Pulmonary artery endothelial cell (primary cell): ENCODE results near the gene FCRLA. TPM values are rescaled to one million over a fixed set of nuclear protein-coding genes. Genes with fewer than 3 reads are reported as not detected.
"Not testable (repeated sequence)": the region's sequence is repeated elsewhere in the genome, so short reads cannot be mapped to it uniquely, and the experiment has no call there.

Experiments used
- DNase-seq: peaks from one replicate; pipeline ENCODE4 v3.0.0-alpha.2; 2011; ENCODE audit warnings: low read depth, low spot score
- total RNA-seq: library from RNA; depleted of rRNA; stranded (reverse); fragments of >200 nt; gene quantifications from 2 replicates; pipeline ENCODE4 v1.2.3, GENCODE V29; 2014

Gene FCRLA
- total RNA-seq, 1 donor from 2014 or later = not detected

GRCh38 chr1:161705537-161705936 is 1.5 kb upstream of the FCRLA start:
- DNase-seq = no peak

DNA sequence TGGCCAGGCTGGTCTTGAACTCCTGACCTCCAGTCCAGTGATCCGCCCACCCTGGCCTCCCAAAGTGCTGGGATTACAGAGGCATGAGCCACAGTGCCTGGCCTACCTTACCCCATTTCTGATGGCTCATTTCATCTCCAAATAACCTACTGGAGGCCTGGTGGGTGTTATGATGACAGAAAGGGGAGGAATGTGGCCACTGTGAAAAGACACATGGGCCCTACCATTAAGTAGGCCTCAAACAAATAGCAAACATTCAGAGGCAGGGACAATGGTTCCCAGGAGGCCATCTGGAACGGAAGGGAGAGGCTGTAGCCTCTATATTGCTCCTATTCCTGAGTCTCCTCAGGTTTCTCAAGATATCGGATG is 932 bp upstream of the FCRLA start:
- no peak for DNase-seq

DNA sequence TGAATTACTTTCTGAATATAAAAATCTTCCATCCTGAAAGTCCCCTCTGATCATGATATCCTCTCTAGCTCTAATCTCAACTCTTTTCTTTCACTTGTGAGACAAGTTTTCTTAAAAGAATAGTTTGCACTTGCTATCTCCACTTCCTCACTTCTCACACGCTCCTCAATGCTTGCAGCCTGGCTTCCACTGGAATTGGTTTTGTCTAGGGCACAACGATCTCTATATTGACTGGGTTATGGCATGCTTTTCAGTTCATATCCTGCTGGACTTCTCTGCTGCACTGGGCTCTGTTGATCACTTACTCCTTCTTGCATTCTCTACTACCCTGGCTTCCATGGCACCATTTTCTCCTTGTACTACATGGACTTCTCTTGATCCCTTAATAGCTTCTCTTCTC is 474 bp downstream of the FCRLA start:
- DNase-seq = no peak

DNA sequence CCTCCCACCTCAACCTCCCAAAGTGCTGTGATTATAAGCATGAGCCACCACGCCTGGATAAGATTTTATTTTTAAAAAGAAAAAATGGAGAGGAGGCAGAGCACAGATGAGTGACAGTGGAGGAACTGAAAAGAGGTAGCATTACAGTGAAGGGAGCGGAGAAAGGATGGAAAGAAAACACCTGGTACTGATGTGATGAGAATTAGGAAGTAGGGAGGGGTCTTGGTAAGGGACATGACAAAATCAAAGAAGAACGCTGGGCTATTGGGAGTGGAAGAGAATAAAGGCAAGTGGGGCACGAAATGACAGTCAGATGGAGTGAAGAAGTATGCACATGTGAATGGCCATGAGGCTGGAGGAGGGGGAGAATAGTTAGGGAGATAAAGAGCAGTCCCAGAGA is 2.3 kb downstream of the FCRLA start:
- no peak for DNase-seq

DNA sequence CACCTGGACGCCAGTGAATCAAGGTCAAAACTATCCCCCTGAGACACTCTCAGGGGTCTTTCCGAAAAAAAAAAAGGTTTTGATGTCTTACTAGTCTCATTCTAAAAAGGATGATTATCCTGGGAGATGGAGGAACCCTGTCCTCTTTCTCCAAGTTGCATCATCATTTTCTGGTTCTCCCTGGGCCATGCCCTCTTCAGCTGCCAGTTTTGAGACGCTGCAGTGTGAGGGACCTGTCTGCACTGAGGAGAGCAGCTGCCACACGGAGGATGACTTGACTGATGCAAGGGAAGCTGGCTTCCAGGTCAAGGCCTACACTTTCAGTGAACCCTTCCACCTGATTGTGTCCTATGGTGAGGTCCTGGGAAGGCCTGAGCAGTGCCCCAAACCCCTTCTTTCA is 3.5 kb downstream of the FCRLA start:
- DNase-seq = no peak

DNA sequence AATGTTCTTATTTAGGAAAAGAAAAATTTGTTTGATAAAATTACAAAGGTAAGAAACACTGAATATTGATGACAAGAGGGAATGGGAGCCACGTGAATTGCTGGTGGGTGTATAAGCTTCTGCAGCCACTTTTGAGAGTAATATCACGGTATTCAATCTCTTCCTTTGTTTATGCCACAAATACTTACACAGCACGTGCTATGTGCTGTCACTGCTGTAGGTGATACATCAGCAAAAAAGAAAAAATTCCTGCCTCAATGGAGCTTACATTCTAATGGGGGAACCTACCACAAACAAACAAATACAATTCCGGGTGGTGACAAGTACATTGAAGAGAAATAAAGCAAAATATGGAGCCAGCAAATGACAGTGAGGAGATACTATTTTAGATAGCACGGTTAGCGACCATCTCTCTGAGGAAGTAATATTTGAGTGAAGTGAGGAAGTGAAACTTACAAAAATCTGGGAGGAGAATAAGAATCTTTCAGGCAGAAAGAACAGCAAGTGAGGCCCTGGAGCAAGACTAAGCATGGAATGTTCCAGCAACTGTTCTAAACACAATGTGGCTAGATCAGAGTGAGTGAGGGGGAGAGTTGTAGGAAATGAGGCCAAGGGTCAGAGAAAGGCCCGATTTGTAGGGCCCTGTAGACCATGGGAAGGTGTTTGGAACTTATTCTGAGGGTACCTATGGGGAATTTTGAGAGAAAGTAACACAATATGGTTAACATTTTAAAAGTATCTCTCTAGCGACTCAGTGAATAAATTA is 11.7 kb downstream of the FCRLA start:
- DNase-seq = no peak

- no peak for DNase-seq
These were observed 12.2 kb downstream of the FCRLA start for GRCh38 chr1:161719325-161719611.

GRCh38 chr1:161720422-161720821 is 13.4 kb downstream of the FCRLA start:
- no peak for DNase-seq

DNA sequence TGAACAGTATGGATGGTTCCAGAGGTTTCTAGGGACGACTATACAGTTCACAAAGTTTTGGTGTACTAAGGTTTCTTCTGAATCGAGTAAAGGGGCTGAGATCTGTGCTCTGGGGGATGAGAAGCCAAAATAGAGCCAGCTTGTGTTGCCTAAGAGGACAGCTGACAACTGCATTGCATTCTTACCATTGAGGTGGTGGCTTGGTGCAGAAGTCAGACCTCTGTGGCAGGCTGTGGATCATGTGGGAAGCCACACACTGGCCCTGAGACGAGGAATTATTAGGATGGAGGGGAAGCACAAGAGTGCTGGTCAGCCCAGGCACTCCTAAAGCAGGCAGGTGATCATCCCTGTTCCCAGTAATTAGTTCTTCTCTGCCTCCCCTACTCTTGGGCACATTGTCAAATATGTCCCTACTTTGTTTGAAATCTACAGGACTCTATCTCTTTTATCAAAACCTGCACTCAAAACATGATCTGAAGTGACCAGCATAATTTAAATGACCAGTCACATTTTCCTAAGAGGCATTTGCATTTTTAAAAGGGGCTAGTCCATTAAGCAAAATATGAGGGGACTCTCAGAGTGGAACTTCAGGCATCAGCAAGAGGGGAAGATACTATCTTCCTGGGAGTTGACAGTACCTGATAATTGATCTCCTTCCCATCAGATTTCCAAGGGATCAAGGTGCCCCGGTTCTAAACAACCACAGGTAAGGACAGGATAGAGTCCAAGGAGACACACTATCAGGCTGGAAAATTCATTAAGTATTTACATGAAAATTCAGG is 14.1 kb downstream of the FCRLA start, which contains the start of gene FCRLB:
Gene FCRLB (plus strand): TSS at position 589 of the 782 bp plus-strand sequence. CDS start 1,129 bp downstream, outside the sequence.
- DNase-seq = no peak

- DNase-seq = no peak
These were observed 14.8 kb downstream of the FCRLA start for GRCh38 chr1:161721738-161722343.

GRCh38 chr1:161722406-161722805 is 15.4 kb downstream of the FCRLA start:
- no peak for DNase-seq

DNA sequence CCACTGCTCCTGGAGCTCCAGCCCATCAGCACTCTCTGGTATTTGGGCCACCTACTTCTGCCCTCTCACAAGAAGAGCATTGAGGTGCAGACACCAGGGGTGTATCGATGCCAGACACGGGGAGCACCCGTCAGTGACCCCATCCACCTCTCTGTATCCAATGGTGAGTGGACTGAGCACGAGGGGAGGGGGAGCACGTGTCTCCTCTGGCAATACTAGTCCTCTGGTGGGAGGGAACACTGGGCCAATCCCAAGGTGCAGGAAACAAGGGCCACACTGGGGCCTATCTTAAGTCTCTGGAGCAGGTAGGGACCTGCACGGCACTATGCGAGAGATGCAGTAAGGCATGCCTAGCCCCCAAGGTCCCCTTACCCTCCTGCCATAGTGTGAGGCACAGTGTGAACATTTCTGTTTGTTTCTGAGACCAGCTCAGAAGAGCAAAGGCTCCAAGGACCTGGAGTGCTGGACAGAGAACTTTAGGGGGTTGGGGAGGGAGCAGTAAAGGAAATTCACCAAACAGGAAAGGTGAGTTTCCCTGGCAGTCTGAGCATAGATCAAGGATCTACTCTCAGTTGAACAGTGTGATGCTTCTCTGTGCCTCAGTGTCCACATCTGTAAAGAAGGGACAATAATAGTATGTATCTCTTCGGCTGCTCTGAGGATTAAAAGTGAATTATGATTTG is 16.6 kb downstream of the FCRLA start:
- DNase-seq = no peak

DNA sequence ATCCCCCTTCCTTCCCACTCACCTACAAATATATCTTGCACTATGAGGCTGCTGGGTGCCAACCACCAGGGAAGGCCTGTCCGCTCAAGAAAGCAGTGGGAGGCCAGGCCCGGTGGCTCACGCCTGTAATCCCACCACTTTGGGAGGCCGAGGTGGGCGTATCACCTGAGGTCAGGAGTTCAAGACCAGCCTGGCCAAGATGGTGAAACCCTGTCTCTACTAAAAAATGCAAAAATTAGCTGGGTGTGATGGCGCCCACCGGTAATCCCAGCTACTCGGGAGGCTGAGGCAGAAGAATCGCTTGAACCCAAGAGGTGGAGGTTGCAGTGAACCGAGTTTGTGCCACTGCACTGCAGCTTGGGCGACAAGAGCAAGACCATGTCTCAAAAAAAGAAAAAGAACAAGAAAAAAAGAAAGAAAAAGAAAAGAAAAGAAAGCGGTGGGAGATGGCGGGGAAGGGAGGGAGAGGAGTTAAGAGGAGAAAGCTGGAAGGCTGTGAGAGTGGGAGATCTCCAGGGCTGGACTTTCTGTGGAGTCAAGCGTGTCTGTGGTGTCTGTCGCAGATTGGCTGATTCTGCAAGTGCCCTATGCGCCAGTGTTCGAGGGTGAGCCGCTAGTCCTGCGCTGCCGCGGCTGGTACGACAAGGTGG is 18.4 kb downstream of the FCRLA start:
- not testable (repeated sequence) for DNase-seq

- no peak for DNase-seq
These were observed 19.0 kb downstream of the FCRLA start for GRCh38 chr1:161725908-161726472.

DNA sequence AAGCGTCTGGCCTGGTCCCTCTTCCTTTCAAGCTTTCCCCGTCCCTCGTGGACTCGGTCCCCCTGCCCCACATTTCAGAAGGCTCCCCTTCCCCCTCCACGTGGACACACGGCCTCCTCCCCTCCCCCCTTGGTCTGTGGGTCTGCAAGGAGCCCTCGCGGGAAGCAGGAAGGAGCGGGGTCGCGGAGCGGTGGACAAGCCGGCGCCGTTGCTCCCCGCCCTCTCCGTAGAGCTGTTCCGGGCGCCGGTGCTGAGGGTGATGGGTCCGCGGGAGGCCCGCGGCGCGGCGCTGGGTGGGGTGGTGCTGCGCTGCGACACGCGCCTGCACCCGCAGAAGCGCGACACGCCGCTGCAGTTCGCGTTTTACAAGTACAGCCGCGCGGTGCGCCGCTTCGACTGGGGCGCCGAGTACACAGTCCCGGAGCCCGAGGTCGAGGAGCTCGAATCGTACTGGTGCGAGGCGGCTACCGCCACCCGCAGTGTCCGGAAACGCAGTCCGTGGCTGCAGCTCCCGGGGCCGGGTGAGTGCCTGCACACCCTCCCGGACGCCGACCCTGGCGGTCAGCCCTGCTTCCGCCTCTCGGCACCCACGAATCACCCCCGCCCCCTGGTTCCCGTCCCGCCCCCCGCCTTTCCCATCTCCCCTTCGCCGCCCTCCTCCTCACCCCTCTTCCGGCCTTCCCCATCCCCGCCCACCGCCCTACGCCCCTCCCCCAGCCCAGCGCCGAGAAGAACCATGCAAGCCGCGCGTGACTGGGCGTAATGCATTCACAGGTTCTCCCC is 19.6 kb downstream of the FCRLA start:
- no peak for DNase-seq

GRCh38 chr1:161727256-161727924 is 20.4 kb downstream of the FCRLA start:
- no peak for DNase-seq

DNA sequence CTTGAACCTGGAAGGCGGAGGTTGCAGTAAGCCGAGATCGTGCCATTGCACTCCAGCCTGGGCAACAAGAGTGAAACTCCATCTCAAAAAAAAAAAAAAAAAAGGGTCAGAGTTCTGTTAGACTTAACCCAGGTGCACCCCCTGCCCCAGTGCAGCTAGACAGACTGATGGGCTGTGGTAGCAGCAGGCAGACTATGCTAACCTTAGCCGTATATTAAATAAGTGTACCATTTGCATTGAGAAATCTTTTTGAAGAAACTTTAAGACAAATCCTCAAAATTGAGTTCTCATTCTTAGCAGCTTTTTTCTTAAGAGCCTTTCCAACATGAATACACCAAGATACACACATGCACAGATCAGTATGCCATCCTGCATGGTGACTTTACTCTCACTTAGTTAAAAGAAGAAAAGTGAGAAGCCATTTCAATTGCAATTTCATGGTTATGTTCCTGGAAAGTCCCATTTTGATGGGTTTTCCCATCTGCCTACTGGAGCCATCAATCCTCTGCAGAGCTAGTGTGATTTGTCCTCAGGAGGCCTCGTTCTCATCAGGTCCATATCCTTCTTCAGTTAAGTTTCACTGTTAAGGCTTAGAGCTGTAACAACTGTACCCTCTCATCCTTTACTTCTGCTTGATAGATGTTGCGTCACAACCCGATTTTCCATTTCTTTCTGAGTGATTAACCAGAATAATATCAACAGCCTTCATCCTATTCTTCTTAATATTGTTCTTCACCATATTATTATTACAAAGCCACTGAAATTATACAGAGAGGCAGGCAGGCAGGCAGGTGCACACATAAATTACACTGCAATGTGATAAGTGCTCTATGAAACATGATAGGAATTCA is 21.6 kb downstream of the FCRLA start:
- no peak for DNase-seq

- no peak for DNase-seq
These were observed 23.1 kb downstream of the FCRLA start for GRCh38 chr1:161730050-161730564.

GRCh38 chr1:161731241-161731640 is 24.2 kb downstream of the FCRLA start:
- DNase-seq = no peak
